OCI-LY7 (cell line): ENCODE data around the gene LTBP4.

ENCODE experiments used
- CTCF ChIP-seq: fragments of 200-600 bp; sonication (generic); conservative IDR thresholded peaks from 2 replicates; pipeline ENCODE4 v1.5.1; 2014; ENCODE audit warnings: mild to moderate bottlenecking, antibody characterized with exemption, low read length, moderate library complexity, mixed read lengths
- EZH2phosphoT487 ChIP-seq: fragments of 200-600 bp; sonication (generic); IDR thresholded peaks from 2 replicates; pipeline ENCODE4 v1.6.1; 2018; ENCODE audit warnings: low read depth, borderline replicate concordance, mild to moderate bottlenecking, mixed run types, antibody characterized with exemption, low read length, moderate library complexity, mixed read lengths

DNA sequence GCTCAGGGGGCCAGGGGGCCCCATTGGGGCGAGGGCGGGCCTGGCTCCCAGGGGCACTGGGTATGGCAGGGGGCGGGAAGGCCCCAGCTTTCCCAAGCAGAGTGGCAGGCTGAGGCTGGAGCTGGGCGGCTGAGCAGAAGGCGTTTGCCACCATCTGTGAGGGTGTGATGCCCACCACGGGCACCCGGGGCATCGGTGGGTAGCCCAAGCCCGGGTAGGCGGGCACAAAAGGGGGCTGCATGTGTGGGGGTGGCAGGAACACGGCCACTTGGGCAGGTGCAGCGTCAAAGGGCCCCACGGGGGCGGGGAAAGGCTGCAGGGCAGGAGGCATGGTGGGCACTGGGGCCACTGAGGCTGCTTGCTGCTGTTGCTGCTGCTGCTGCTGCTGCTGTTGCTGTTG is 66.4 kb downstream of the LTBP4 start:
- TF ChIP-seq CTCF (no peak), EZH2phosphoT487 (no peak)
